Neural cell (in vitro differentiated cells): ENCODE data around the gene WDR11. TPM values are rescaled to one million over a fixed set of nuclear protein-coding genes. Genes with fewer than 3 reads are reported as not detected.
"Not testable (repeated sequence)": the region's sequence is repeated elsewhere in the genome, so short reads cannot be mapped to it uniquely, and the experiment has no call there.

Experiments
- H2AFZ ChIP-seq: fragments of 200-600, 300-800 bp; sonication (generic), shearing (Covaris generic); 2 replicates; pipeline ENCODE4 v1.6.0; 2014; ENCODE audit warnings: low read depth, mild to moderate bottlenecking, antibody characterized with exemption, low read length, moderate library complexity
- H3F3A ChIP-seq: fragments of 200-600 bp; shearing (Covaris generic); 2 replicates; pipeline ENCODE4 v1.6.1; 2016; ENCODE audit warnings: mild to moderate bottlenecking, moderate library complexity, mixed read lengths, antibody characterized with exemption, low read length; ENCODE audit not compliant: insufficient read depth, poor library complexity, severe bottlenecking
- H3K27ac ChIP-seq: fragments of 200-600, 300-800 bp; sonication (generic), shearing (Covaris generic); 2 replicates; pipeline ENCODE4 v1.5.1; 2014; ENCODE audit warnings: mild to moderate bottlenecking, low read length, moderate library complexity
- H3K27me3 ChIP-seq: fragments of 300-800, 200-600 bp; sonication (generic), shearing (Covaris generic); 2 replicates; pipeline ENCODE4 v1.6.0; 2014; ENCODE audit warnings: mild to moderate bottlenecking, low read depth, low read length, moderate library complexity; ENCODE audit not compliant: insufficient read depth
- H3K36me3 ChIP-seq: fragments of 300-800, 200-600 bp; sonication (generic), shearing (Covaris generic); 2 replicates; pipeline ENCODE4 v1.5.1; 2014; ENCODE audit warnings: mild to moderate bottlenecking, antibody characterized with exemption, low read length, moderate library complexity; ENCODE audit not compliant: insufficient read depth
- H3K4me2 ChIP-seq: fragments of 300-800, 200-600 bp; sonication (generic), shearing (Covaris generic); 2 replicates; pipeline ENCODE4 v1.6.0; 2014; ENCODE audit warnings: mild to moderate bottlenecking, low read length
- H3K4me3 ChIP-seq: fragments of 300-800, 200-600 bp; sonication (generic), shearing (Covaris generic); 2 replicates; pipeline ENCODE4 v1.5.1; 2014; ENCODE audit warnings: mild to moderate bottlenecking, low read length, moderate library complexity
- H3K79me2 ChIP-seq: fragments of 200-600 bp; shearing (Covaris generic); replicated peaks from 2 replicates; pipeline ENCODE4 v1.6.0; 2014; ENCODE audit warnings: mild to moderate bottlenecking, low read length, moderate library complexity; ENCODE audit not compliant: insufficient read depth
- H3K9ac ChIP-seq: fragments of 300-800, 200-600 bp; sonication (generic), shearing (Covaris generic); 2 replicates; pipeline ENCODE4 v1.6.1; 2016; ENCODE audit warnings: mild to moderate bottlenecking, low read length, mixed read lengths
- H3K9me2 ChIP-seq: fragments of 200-600 bp; shearing (Covaris generic); 2 replicates; pipeline ENCODE4 v1.6.1; 2016; ENCODE audit warnings: mild to moderate bottlenecking, low read length, mixed read lengths; ENCODE audit not compliant: insufficient read depth
- H3K9me3 ChIP-seq: fragments of 200-600, 300-800 bp; sonication (generic), shearing (Covaris generic); 2 replicates; pipeline ENCODE4 v1.6.1; 2016; ENCODE audit warnings: mild to moderate bottlenecking, mixed run types, low read length, moderate library complexity, mixed read lengths
- H4K20me1 ChIP-seq: fragments of 200-600 bp; shearing (Covaris generic); 2 replicates; pipeline ENCODE4 v1.6.1; 2016; ENCODE audit warnings: mild to moderate bottlenecking, mixed run types; ENCODE audit not compliant: insufficient read depth
- EP300 ChIP-seq: fragments of 450-650 bp; conservative IDR thresholded peaks from 2 replicates; pipeline ENCODE4 v1.6.1; 2014; ENCODE audit warnings: antibody characterized with exemption, mild to moderate bottlenecking, moderate library complexity; ENCODE audit not compliant: poor library complexity, severe bottlenecking
- EZH2 ChIP-seq: fragments of 200-600, 300-800 bp; shearing (Covaris generic), sonication (generic); IDR thresholded peaks from 2 replicates; pipeline ENCODE4 v1.6.1; 2014; ENCODE audit warnings: antibody characterized with exemption, low read length, borderline replicate concordance, mild to moderate bottlenecking; ENCODE audit not compliant: insufficient read depth, poor library complexity, severe bottlenecking
- MXI1 ChIP-seq: fragments of 450-650 bp; conservative IDR thresholded peaks from 2 replicates; pipeline ENCODE4 v1.6.1; 2014; ENCODE audit warnings: antibody characterized with exemption, mild to moderate bottlenecking; ENCODE audit not compliant: poor library complexity, severe bottlenecking
- POLR2AphosphoS5 ChIP-seq: IDR thresholded peaks from 2 replicates; pipeline ENCODE4 v1.6.1; 2012
- RAD21 ChIP-seq: fragments of 450-650 bp; conservative IDR thresholded peaks from 2 replicates; pipeline ENCODE4 v1.6.1; 2014; ENCODE audit warnings: antibody characterized with exemption, mild to moderate bottlenecking, moderate library complexity
- REST ChIP-seq: IDR thresholded peaks from 2 replicates; pipeline ENCODE4 v1.6.1; 2012; ENCODE audit warnings: borderline replicate concordance
- SMC3 ChIP-seq: fragments of 450-650 bp; conservative IDR thresholded peaks from 2 replicates; pipeline ENCODE4 v1.6.1; 2014; ENCODE audit warnings: antibody characterized with exemption, mild to moderate bottlenecking, moderate library complexity; ENCODE audit not compliant: poor library complexity
- TAF1 ChIP-seq: IDR thresholded peaks from 2 replicates; pipeline ENCODE4 v1.6.1; 2012; ENCODE audit warnings: low read depth
- polyA plus RNA-seq: library from polyadenylated mRNA; depleted of rRNA; stranded (reverse); fragments of >200 nt; gene quantifications from 2 replicates; pipeline ENCODE4 v1.2.3, GENCODE V29; 2014
- TF ChIP-seq, protein P1 (sequence below): fragments of 450-650 bp; IDR thresholded peaks from 2 replicates; pipeline ENCODE4 v1.5.1; 2014; ENCODE audit warnings: antibody characterized with exemption, mild to moderate bottlenecking, moderate library complexity; ENCODE audit not compliant: poor library complexity, severe bottlenecking

The WDR11 gene
- polyA plus RNA-seq, 1 donor from 2014 or later, result 160 TPM

GRCh38 chr10:120905268-120905667 is 54.1 kb downstream of the WDR11 start:
- peaks cover 17% of the 10 kb centered on the region for H3K36me3 ChIP-seq

GRCh38 chr10:120917521-120918250 is 66.5 kb downstream of the WDR11 start:
- Histone ChIP-seq H3K9me3 (peaks cover 5% of the 10 kb centered on the region), H3K36me3 (no peaks in the 10 kb centered on the region), H3K27me3 (no peaks in the 10 kb centered on the region), H3K27ac (no peak overlapping the region), H4K20me1 (no peaks in the 10 kb centered on the region), H3F3A (no peaks in the 10 kb centered on the region), H3K4me2 (no peak overlapping the region), H3K9ac (no peak overlapping the region), H2AFZ (no peak overlapping the region), H3K79me2 (no peaks in the 10 kb centered on the region), H3K4me3 (no peak overlapping the region), H3K9me2 (no peaks in the 10 kb centered on the region)
- TF ChIP-seq MXI1 (no peak), EP300 (no peak), RAD21 (no peak), SMC3 (no peak), TAF1 (no peak)

More at GRCh38 chr10:120905268-120905667, 54.1 kb downstream of the WDR11 start:
- TF ChIP-seq EZH2 (no peak), MXI1 (no peak), SMC3 (no peak), EP300 (no peak), RAD21 (no peak), POLR2AphosphoS5 (no peak), REST (no peak), TAF1 (no peak)
- TF ChIP-seq, protein P1, sequence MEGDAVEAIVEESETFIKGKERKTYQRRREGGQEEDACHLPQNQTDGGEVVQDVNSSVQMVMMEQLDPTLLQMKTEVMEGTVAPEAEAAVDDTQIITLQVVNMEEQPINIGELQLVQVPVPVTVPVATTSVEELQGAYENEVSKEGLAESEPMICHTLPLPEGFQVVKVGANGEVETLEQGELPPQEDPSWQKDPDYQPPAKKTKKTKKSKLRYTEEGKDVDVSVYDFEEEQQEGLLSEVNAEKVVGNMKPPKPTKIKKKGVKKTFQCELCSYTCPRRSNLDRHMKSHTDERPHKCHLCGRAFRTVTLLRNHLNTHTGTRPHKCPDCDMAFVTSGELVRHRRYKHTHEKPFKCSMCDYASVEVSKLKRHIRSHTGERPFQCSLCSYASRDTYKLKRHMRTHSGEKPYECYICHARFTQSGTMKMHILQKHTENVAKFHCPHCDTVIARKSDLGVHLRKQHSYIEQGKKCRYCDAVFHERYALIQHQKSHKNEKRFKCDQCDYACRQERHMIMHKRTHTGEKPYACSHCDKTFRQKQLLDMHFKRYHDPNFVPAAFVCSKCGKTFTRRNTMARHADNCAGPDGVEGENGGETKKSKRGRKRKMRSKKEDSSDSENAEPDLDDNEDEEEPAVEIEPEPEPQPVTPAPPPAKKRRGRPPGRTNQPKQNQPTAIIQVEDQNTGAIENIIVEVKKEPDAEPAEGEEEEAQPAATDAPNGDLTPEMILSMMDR, result no peak
- H3F3A ChIP-seq, result no peaks in the 10 kb centered on the region
- no peaks in the 10 kb centered on the region for H3K9me3 ChIP-seq
- no peaks in the 10 kb centered on the region for H3K9me2 ChIP-seq
- H3K9ac ChIP-seq, result no peak overlapping the region
- no peak overlapping the region for H3K27ac ChIP-seq
- no peaks in the 10 kb centered on the region for H3K27me3 ChIP-seq
- H4K20me1 ChIP-seq, result no peaks in the 10 kb centered on the region
- no peaks in the 10 kb centered on the region for H3K79me2 ChIP-seq
- H3K4me3 ChIP-seq, result no peak overlapping the region
- H3K4me2 ChIP-seq, result no peak overlapping the region
- H2AFZ ChIP-seq, result no peak overlapping the region

DNA sequence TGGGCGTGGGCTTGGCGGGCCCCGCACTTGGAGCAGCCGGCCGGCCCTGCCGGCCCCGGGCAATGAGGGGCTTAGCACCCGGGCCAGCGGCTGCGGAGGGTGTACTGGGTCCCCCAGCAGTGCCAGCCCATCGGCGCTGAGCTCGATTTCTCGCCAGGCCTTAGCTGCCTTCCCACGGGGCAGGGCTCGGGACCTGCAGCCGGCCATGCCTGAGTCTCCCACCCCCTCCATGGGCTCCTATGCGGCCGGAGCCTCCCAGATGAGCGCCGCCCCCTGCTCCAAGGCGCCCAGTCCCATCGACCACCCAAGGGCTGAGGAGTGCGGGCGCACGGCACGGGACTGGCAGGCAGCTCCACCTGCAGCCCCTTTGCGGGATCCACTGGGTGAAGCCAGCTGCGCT is 72.7 kb downstream of the WDR11 start:
- H4K20me1 ChIP-seq, H3K9me2 ChIP-seq, H2AFZ ChIP-seq, H3F3A ChIP-seq, H3K4me3 ChIP-seq, H3K79me2 ChIP-seq, H3K9ac ChIP-seq, H3K27ac ChIP-seq, H3K4me2 ChIP-seq, H3K9me3 ChIP-seq, H3K27me3 ChIP-seq, H3K36me3 ChIP-seq: not testable (repeated sequence)
